Panc1 (cell line): ENCODE data around the gene NUDT11. TPM values are rescaled to one million over a fixed set of nuclear protein-coding genes. Genes with fewer than 3 reads are reported as not detected.
A peak's percentile ranks its signal among the peaks of the same experiment; 100 is the strongest.
"Not testable (repeated sequence)": the region's sequence is repeated elsewhere in the genome, so short reads cannot be mapped to it uniquely, and the experiment has no call there.

ENCODE experiments used
- ATAC-seq: fragments of 200-7000 bp; cut with Tn5 transposase; 2 replicates; pipeline ENCODE4 v1.9.1; 2020; ENCODE audit warnings: mild to moderate bottlenecking, moderate library complexity
- BruUV-seq: library from RNA; stranded (reverse); fragments of 400-500 nt; replicated peaks from 2 replicates; lab custom pipeline; 2021; lab: Mats Ljungman, UMichigan
- CTCF ChIA-PET: fragments of 300-600 bp; sonication (Branson Sonifier 250); formaldehyde crosslinking; loops from one replicate; lab custom pipeline; 2022; ENCODE audit warnings: antibody characterized with exemption; lab: Charles Lee
- POLR2A ChIA-PET: fragments of 300-600 bp; sonication (Branson Sonifier 250); formaldehyde crosslinking; loops from one replicate; lab custom pipeline; 2022; ENCODE audit warnings: antibody characterized with exemption; lab: Charles Lee
- DNase-seq: peaks from one replicate; pipeline ENCODE4 v3.0.0-alpha.2; 2010; ENCODE audit warnings: low read depth, low spot score
- H3K27ac ChIP-seq: 2 replicates; pipeline ENCODE4 v1.5.1; 2011; ENCODE audit warnings: mild to moderate bottlenecking, low read length, inconsistent platforms
- H3K27me3 ChIP-seq: fragments of 200-500 bp; sonication (Bioruptor generic); 2 replicates; pipeline ENCODE4 v1.6.0; 2014; ENCODE audit warnings: low read length, inconsistent platforms; ENCODE audit not compliant: control insufficient read depth, insufficient read depth
- H3K36me3 ChIP-seq: fragments of 200-500 bp; sonication (Bioruptor generic); 2 replicates; pipeline ENCODE4 v1.5.1; 2014; ENCODE audit warnings: inconsistent platforms, mild to moderate bottlenecking, low read length, moderate library complexity; ENCODE audit not compliant: control insufficient read depth, insufficient read depth
- H3K4me1 ChIP-seq: 2 replicates; pipeline ENCODE4 v1.5.1; 2011; ENCODE audit warnings: inconsistent platforms, mild to moderate bottlenecking, low read length, moderate library complexity; ENCODE audit not compliant: control insufficient read depth, insufficient read depth
- H3K4me3 ChIP-seq, 2 experiments: 2 replicates each; pipeline ENCODE4 v1.5.1; 2011 to 2012; ENCODE audit warnings: low read depth in 2 of 2, low read length in 2 of 2, mild to moderate bottlenecking in 2 of 2, inconsistent platforms in 1 of 2, moderate library complexity in 1 of 2
- H3K9me3 ChIP-seq: fragments of 200-500 bp; sonication (Bioruptor generic); 2 replicates; pipeline ENCODE4 v1.5.1; 2014; ENCODE audit warnings: low read depth, mild to moderate bottlenecking, inconsistent platforms, low read length, moderate library complexity; ENCODE audit not compliant: control insufficient read depth, insufficient read depth
- CTCF ChIP-seq: fragments of 450-650 bp; IDR thresholded peaks from 2 replicates; pipeline ENCODE4 v1.5.1; 2017; ENCODE audit warnings: mild to moderate bottlenecking
- REST ChIP-seq, 2 experiments: IDR thresholded peaks; 2 replicates each; pipeline ENCODE4 v1.6.1; 2011 to 2012; ENCODE audit warnings: low read depth in 2 of 2, control low read depth in 1 of 2, low read length in 1 of 2, mild to moderate bottlenecking in 1 of 2, moderate library complexity in 1 of 2; ENCODE audit not compliant: insufficient read depth in 1 of 2
- in situ Hi-C: cut with HindIII; loops from 2 replicates; pipeline ENCODE4 v1.10.0; 2016; ENCODE audit warnings: low sequenced_read_pairs, low pct_unique_long_range_greater_than_20kb
- intact Hi-C: fragments of 100-400 bp; cut with micrococcal nuclease; formaldehyde crosslinking; loops from one replicate; pipeline ENCODE4 v1.10.0; 2022; ENCODE audit not compliant: unreplicated experiment
- total RNA-seq: library from RNA; stranded (reverse); gene quantifications from one replicate; pipeline ENCODE4 v1.2.1, GENCODE V29; 2021; ENCODE audit not compliant: unreplicated experiment

The NUDT11 gene
- total RNA-seq, 1 experiment from 2014 or later, result 11.9 TPM

- no peaks in the 10 kb centered on the region for H3K9me3 ChIP-seq
- DNase-seq, result no peak
- intact Hi-C loops (no loop called here), in situ Hi-C loops (no loop called here)
- H3K4me3 ChIP-seq, result no peak overlapping the region
- no peak overlapping the region for H3K27ac ChIP-seq
- no TSS peak for BruUV-seq
- POLR2A ChIA-PET, result no interaction called here
- H3K4me1 ChIP-seq, result no peaks in the 10 kb centered on the region
- no peaks in the 10 kb centered on the region for H3K36me3 ChIP-seq
- CTCF ChIA-PET, result no interaction called here
- no peak for TF ChIP-seq REST (IDR thresholded peaks at IDR 0.05; ENCODE audit: insufficient read depth in 1 of 2, low read depth in 2 of 2, low read length in 1 of 2)
- no peak for TF ChIP-seq CTCF
- no peaks in the 10 kb centered on the region for H3K27me3 ChIP-seq
- no peak for ATAC-seq
These were observed 11.2 kb upstream of the NUDT11 start for GRCh38 chrX:51507551-51507950.

- Histone ChIP-seq H3K4me3 (peak overlapping the region; percentile 52 to 70), H3K27ac (0 out of 2 replicates have a peak overlapping the region, but pooled peaks have one; percentile 48)
- H3K9me3 ChIP-seq, DNase-seq, H3K27me3 ChIP-seq, POLR2A ChIA-PET, CTCF ChIA-PET, in situ Hi-C loops, intact Hi-C loops, H3K36me3 ChIP-seq, H3K4me1 ChIP-seq: not testable (repeated sequence)
- peak; percentile 78 for ATAC-seq
- BruUV-seq, result TSS peak; percentile 90
These were observed 497 bp downstream of the NUDT11 start for GRCh38 chrX:51495701-51496488.

GRCh38 chrX:51494409-51494808 is 2.0 kb downstream of the NUDT11 start:
- TF ChIP-seq CTCF, result peak; percentile 21; the same call in 1 of the 2 replicates
- no peak for TF ChIP-seq REST (IDR thresholded peaks at IDR 0.05; ENCODE audit: insufficient read depth in 1 of 2, low read depth in 2 of 2, low read length in 1 of 2)
- ChIA-PET CTCF (no interaction called here), POLR2A (no interaction called here)
- no peaks in the 10 kb centered on the region; the same call in none of the 2 replicates for H3K4me1 ChIP-seq
- H3K9me3 ChIP-seq, result no peaks in the 10 kb centered on the region
- DNase-seq, result no peak
- ATAC-seq, result no peak
- no peaks in the 10 kb centered on the region for H3K36me3 ChIP-seq
- BruUV-seq, result no TSS peak
- intact Hi-C loops (loop anchor here (5.0 kb wide), 1 partner anchor 103 kb away; no protein-coding TSS in a partner anchor), in situ Hi-C loops (no loop called here)
- no peak overlapping the region for H3K27ac ChIP-seq
- H3K4me3 ChIP-seq, result peak overlapping the region; percentile 52 to 70; a peak in 3 of 4 replicates
- no peaks in the 10 kb centered on the region for H3K27me3 ChIP-seq
